ENCODE results near the gene SERPIND1. TPM values are rescaled to one million over a fixed set of nuclear protein-coding genes. Genes with fewer than 3 reads are reported as not detected.
"Not testable (repeated sequence)": the region's sequence is repeated elsewhere in the genome, so short reads cannot be mapped to it uniquely, and the experiment has no call there.

Gene SERPIND1
- total and polyA plus RNA-seq, 2 donors from 2014 or later: not detected

GRCh38 chr22:20816559-20816958, 42.6 kb downstream of the SERPIND1 start:
- H3K4me3 ChIP-seq (ENCODE audit: low read length in 3 of 3): no peak overlapping the region
- FAIRE-seq (no peak), DNase-seq (no peak)
- no peak overlapping the region for H3K9ac ChIP-seq (ENCODE audit: low read length in 3 of 3)
- H3K9me3 ChIP-seq (ENCODE audit: control insufficient read depth in 2 of 3, insufficient read depth in 1 of 3, low read length in 3 of 3): no peaks in the 10 kb centered on the region
- no peak overlapping the region for H3K27ac ChIP-seq (ENCODE audit: low read depth in 2 of 2, low read length in 2 of 2)
- peaks cover 3 to 20% (median 19%) of the 10 kb centered on the region in 3 donors for H3K36me3 ChIP-seq (ENCODE audit: control insufficient read depth in 2 of 3, insufficient read depth in 3 of 3, low read length in 3 of 3)
- TF ChIP-seq CTCF (IDR thresholded peaks at IDR 0.05; ENCODE audit: borderline replicate concordance, extremely low read depth, insufficient read depth): no peak
- no peaks in the 10 kb centered on the region for H3K27me3 ChIP-seq (ENCODE audit: control insufficient read depth, insufficient read depth, low read length)
- intact Hi-C loops (cut with DNase I): no loop called here
- no peaks in the 10 kb centered on the region for H3K4me1 ChIP-seq (ENCODE audit: control insufficient read depth in 2 of 3, insufficient read depth in 2 of 3, low read depth in 1 of 3, low read length in 3 of 3)

GRCh38 chr22:20818471-20818870, 44.6 kb downstream of the SERPIND1 start:
- Histone ChIP-seq H3K4me3 (ENCODE audit: low read length in 3 of 3) (no peak overlapping the region), H3K9ac (ENCODE audit: low read length in 3 of 3) (no peak overlapping the region), H3K36me3 (ENCODE audit: control insufficient read depth in 2 of 3, insufficient read depth in 3 of 3, low read length in 3 of 3) (peaks cover 3 to 21% (median 18%) of the 10 kb centered on the region in 3 donors), H3K9me3 (ENCODE audit: control insufficient read depth in 2 of 3, insufficient read depth in 1 of 3, low read length in 3 of 3) (no peaks in the 10 kb centered on the region), H3K27ac (ENCODE audit: low read depth in 2 of 2, low read length in 2 of 2) (no peak overlapping the region), H3K4me1 (ENCODE audit: control insufficient read depth in 2 of 3, insufficient read depth in 2 of 3, low read depth in 1 of 3, low read length in 3 of 3) (no peaks in the 10 kb centered on the region), H3K27me3 (ENCODE audit: control insufficient read depth, insufficient read depth, low read length) (no peaks in the 10 kb centered on the region)
- intact Hi-C loops (cut with DNase I): no loop called here
- no peak for TF ChIP-seq CTCF (IDR thresholded peaks at IDR 0.05; ENCODE audit: borderline replicate concordance, extremely low read depth, insufficient read depth)
- FAIRE-seq: no peak
- DNase-seq: no peak

DNA sequence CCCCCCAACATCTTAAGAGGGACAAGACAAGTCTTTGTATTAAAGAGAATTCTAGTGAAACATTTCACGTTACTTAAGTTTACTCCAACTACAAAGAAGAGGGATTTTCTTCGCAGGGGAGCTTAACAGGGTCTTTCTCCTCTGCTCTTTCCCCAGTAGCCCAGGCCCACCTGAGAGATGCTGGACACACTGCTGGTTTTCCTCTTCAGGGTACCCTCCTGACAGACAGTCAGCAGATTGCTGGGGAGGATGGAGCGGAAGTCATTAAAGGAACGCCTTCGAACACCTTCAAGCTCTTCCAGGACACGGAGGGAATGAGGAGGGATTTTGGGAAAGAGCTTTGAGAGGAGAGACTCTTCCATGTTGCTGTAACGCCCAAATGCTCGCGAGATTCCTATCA, 45.6 kb downstream of the SERPIND1 start:
- no peaks in the 10 kb centered on the region for H3K27me3 ChIP-seq (ENCODE audit: control insufficient read depth, insufficient read depth, low read length)
- H3K9ac ChIP-seq (ENCODE audit: low read length in 3 of 3): no peak overlapping the region
- H3K4me3 ChIP-seq (ENCODE audit: low read length in 3 of 3): no peak overlapping the region
- intact Hi-C loops (cut with DNase I): no loop called here
- H3K4me1 ChIP-seq (ENCODE audit: control insufficient read depth in 2 of 3, insufficient read depth in 2 of 3, low read depth in 1 of 3, low read length in 3 of 3): no peaks in the 10 kb centered on the region
- H3K27ac ChIP-seq (ENCODE audit: low read depth in 2 of 2, low read length in 2 of 2): no peak overlapping the region
- no peaks in the 10 kb centered on the region for H3K9me3 ChIP-seq (ENCODE audit: control insufficient read depth in 2 of 3, insufficient read depth in 1 of 3, low read length in 3 of 3)
- TF ChIP-seq CTCF (IDR thresholded peaks at IDR 0.05; ENCODE audit: borderline replicate concordance, extremely low read depth, insufficient read depth): no peak
- peaks cover 3 to 28% (median 18%) of the 10 kb centered on the region in 3 donors for H3K36me3 ChIP-seq (ENCODE audit: control insufficient read depth in 2 of 3, insufficient read depth in 3 of 3, low read length in 3 of 3)
- DNase-seq (no peak), FAIRE-seq (no peak)

DNA sequence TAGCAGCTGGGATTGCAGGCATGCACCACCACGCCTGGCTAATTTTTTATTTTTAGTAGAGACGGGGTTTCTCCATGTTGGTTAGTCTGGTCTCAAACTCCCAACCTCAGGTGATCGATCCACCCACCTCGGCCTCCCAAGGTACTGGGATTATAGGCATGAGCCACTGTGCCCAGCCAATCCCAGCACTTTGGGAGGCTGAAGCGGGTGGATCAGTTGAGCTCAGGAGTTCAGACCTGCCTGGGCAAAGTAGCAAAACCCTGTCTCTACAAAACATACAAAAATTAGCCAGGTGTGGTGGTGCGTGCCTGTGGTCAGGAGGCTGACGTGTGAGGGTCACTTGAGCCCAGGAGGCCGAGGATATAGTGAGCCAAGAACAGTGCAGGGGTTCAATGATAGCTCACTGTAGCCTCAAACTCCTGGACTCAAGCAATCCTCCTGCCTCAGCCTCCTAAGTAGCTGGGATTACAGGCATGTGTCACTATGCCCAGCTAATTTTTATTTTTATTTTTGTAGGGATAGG, 47.9 kb downstream of the SERPIND1 start:
- H3K27me3 ChIP-seq (ENCODE audit: control insufficient read depth, insufficient read depth, low read length); H3K9ac ChIP-seq (ENCODE audit: low read length in 3 of 3); H3K4me3 ChIP-seq (ENCODE audit: low read length in 3 of 3); H3K27ac ChIP-seq (ENCODE audit: low read depth in 2 of 2, low read length in 2 of 2); H3K4me1 ChIP-seq (ENCODE audit: control insufficient read depth in 2 of 3, insufficient read depth in 2 of 3, low read depth in 1 of 3, low read length in 3 of 3); H3K9me3 ChIP-seq (ENCODE audit: control insufficient read depth in 2 of 3, insufficient read depth in 1 of 3, low read length in 3 of 3); intact Hi-C loops (cut with DNase I); DNase-seq; FAIRE-seq: not testable (repeated sequence)
- H3K36me3 ChIP-seq (ENCODE audit: control insufficient read depth in 2 of 3, insufficient read depth in 3 of 3, low read length in 3 of 3): peaks cover 0 to 28% (median 14%) of the 10 kb centered on the region in 3 donors
